Dendritic cell treated with granulocyte-macrophage colony-stimulating factor and Interleukin-4, amounts not matched to agents 40 ng/mL and 50 ng/mL, for 4 days (primary cell): ENCODE results near the gene PPP2R2D.

Source experiments
- H3K27ac Mint-ChIP-seq: one replicate; pipeline ENCODE4 v1.8.0; 2022; ENCODE audit warnings: mild to moderate bottlenecking, mixed read lengths
- H3K27me3 Mint-ChIP-seq: one replicate; pipeline ENCODE4 v1.8.0; 2022; ENCODE audit warnings: mild to moderate bottlenecking, mixed read lengths
- H3K36me3 Mint-ChIP-seq: one replicate; pipeline ENCODE4 v1.8.0; 2022; ENCODE audit warnings: low read depth, mixed read lengths
- H3K4me1 Mint-ChIP-seq: one replicate; pipeline ENCODE4 v1.8.0; 2022; ENCODE audit warnings: low read depth, mixed read lengths
- H3K4me3 Mint-ChIP-seq: one replicate; pipeline ENCODE4 v1.8.0; 2022; ENCODE audit warnings: mild to moderate bottlenecking, moderate library complexity, mixed read lengths
- H3K9me3 Mint-ChIP-seq: one replicate; pipeline ENCODE4 v1.8.0; 2022; ENCODE audit warnings: mixed read lengths
- intact Hi-C: fragments of 100-400 bp; cut with micrococcal nuclease; formaldehyde crosslinking; loops from one replicate; pipeline ENCODE4 v1.15.0; 2022

PPP2R2D gene

DNA sequence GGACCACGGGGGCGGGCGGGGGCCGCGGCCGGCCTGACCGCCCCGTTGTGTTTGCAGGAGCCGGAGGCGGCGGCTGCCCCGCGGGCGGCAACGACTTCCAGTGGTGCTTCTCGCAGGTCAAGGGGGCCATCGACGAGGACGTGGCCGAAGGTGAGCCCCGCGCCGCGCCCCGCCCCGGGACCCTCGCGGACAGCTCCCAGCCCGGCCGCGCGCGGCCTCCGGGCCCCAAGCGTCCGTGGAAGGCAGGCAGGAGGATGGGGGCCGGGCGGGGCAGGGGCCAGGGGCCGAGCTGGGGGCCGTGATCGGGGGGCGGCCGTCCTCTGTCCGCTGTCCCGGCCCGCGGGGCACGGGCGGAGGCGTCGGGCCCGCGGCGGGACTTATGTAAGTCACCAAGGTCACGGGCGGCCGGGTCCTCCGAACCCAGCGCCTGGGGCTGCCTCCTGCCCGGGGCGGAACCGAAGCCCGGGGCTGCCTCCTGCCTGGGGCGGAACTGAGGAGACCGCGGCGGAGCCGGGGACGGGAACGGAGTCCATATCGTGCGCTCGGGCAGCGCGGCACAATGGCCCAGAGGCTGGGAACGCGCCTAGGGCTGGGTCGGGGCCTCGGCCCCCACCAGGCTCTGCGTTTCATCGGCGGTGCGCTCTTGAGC is 497 bp downstream of the PPP2R2D start:
- intact Hi-C loops: loop anchor here (1.0 to 5.0 kb wide), 2 partner anchors 81 to 121 kb away; no protein-coding TSS in a partner anchor

DNA sequence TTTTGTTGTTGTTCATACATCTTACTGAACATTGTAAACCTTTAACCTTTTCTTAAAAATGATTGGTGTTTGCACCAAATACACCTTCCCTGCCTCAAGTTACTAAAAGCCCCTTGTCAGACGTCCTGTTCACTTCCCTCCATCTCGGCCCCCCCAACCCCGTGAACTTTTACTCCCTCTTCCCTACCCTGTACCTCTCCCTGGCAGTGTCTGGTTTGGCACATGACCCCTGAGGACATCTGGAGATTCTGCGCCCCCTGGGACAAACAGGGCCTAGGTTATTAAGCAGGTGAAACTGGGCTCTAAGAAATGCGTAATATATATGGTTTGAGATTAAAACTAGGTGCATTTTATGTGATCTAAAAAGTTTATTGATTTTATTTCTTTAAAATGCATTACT is 1.4 kb downstream of the PPP2R2D start:
- Mint-ChIP-seq H3K4me3 (peak overlapping the region; percentile 78), H3K9me3 (no peaks in the 10 kb centered on the region), H3K4me1 (peaks cover 54% of the 10 kb centered on the region), H3K36me3 (peaks cover 30% of the 10 kb centered on the region), H3K27ac (peak overlapping the region; percentile 79), H3K27me3 (peaks cover 19% of the 10 kb centered on the region)
- intact Hi-C loops: loop anchor here (5.0 kb wide), 1 partner anchor 120 kb away; no protein-coding TSS in a partner anchor

More for the DNA sequence above, 497 bp downstream of the PPP2R2D start:
- Mint-ChIP-seq H3K4me1 (peaks cover 51% of the 10 kb centered on the region), H3K27me3 (peaks cover 20% of the 10 kb centered on the region), H3K9me3 (no peaks in the 10 kb centered on the region), H3K27ac (peak overlapping the region; percentile 79), H3K4me3 (peak overlapping the region; percentile 78), H3K36me3 (peaks cover 26% of the 10 kb centered on the region)

DNA sequence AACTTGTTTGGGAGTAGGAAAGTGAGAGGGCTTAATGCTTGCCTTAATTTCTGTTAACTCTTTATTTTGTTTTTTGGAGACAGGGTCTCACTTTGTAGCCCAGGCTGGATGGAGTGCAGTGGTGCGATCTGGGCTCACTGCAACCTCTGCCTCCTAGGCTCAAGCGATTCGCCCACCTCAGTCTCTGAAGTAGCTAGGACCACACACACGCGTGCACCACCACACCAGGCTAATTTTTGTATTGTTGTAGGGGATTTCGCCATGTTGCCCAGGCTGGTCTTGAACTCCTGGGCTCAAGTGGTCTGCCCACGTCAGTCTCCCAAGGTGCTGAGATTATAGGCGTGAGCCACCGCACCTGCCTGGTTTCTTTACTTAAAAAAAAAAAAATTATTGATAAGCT is 1.9 kb downstream of the PPP2R2D start:
- no peaks in the 10 kb centered on the region for H3K9me3 Mint-ChIP-seq
- H3K4me1 Mint-ChIP-seq: peaks cover 54% of the 10 kb centered on the region
- no peak overlapping the region for H3K4me3 Mint-ChIP-seq
- H3K27me3 Mint-ChIP-seq: peaks cover 17% of the 10 kb centered on the region
- H3K27ac Mint-ChIP-seq: peak overlapping the region; percentile 79
- peaks cover 30% of the 10 kb centered on the region for H3K36me3 Mint-ChIP-seq
- intact Hi-C loops: loop anchor here (5.0 kb wide), 1 partner anchor 120 kb away; no protein-coding TSS in a partner anchor

DNA sequence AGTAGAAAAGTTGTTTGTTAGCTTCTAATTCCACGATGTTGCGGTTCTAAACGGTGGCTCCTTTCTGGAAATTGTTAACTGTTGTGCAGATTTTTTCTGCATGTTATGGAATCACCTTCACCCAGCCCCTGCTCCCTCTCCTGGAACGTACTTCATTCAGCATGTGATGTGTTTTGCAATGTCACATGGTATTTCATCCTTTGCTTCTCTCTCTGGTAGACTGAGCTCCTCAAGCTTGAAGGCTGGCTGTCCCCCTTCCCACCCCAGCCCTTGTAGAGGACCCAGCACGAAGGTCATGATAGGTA is 4.4 kb downstream of the PPP2R2D start:
- Mint-ChIP-seq H3K9me3 (no peaks in the 10 kb centered on the region), H3K36me3 (peaks cover 52% of the 10 kb centered on the region), H3K27me3 (no peaks in the 10 kb centered on the region), H3K27ac (no peak overlapping the region), H3K4me1 (peaks cover 59% of the 10 kb centered on the region), H3K4me3 (no peak overlapping the region)
- intact Hi-C loops: no loop called here

DNA sequence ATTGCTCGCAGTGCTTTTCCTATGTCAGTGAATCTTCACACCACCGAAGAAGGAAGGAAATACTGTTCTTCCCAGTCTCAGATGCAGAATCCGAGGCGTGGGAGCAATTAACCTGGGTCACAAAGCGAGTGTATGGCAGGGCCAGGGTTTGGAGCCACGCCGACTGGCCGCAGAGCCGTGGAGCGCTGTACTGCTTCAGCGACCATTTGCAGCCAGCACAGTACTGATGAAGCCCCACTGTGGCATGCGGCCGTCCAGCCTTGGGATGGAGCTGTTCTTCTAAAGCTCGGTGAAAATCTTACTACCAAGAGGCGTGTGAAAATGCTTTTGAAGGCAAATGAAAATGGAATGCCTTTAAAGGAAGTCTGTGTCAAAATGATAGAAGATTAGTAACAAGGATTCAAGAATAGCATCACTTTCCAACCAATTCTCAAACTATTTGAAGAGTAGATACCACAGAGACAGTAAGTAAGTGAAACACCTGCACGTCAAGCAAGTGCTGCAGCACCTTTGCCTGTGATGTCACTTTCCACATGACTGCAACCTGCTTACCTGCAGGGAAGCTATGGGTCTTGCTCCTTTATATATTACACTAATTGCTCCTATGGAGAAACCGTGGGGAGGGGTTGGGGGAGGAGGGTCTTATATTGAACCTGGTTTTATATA is 4.9 kb downstream of the PPP2R2D start:
- Mint-ChIP-seq H3K27me3 (no peaks in the 10 kb centered on the region), H3K36me3 (peaks cover 54% of the 10 kb centered on the region), H3K9me3 (no peaks in the 10 kb centered on the region), H3K4me1 (peaks cover 58% of the 10 kb centered on the region), H3K4me3 (no peak overlapping the region), H3K27ac (no peak overlapping the region)
- intact Hi-C loops: no loop called here

DNA sequence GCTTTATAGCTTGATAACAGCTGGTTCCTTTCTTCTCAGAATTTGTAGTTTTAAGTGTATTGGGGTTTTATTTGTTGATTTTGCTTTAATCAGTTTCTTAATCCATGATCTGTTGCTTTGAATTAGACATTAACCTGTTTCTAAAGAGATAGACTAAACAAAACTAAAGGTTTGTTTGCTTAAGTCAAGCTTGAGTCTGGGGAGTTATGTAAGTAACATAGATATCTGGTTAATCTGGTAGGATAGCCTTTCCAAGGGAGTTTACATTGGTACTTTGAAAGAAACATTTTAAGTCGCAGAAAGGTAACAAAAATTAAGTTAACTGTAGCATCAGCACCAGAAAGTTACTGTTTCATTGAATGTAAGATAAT is 5.4 kb downstream of the PPP2R2D start:
- Mint-ChIP-seq H3K4me3 (no peak overlapping the region), H3K27ac (no peak overlapping the region), H3K27me3 (no peaks in the 10 kb centered on the region), H3K36me3 (peaks cover 58% of the 10 kb centered on the region), H3K4me1 (peaks cover 58% of the 10 kb centered on the region), H3K9me3 (no peaks in the 10 kb centered on the region)
- intact Hi-C loops: no loop called here

DNA sequence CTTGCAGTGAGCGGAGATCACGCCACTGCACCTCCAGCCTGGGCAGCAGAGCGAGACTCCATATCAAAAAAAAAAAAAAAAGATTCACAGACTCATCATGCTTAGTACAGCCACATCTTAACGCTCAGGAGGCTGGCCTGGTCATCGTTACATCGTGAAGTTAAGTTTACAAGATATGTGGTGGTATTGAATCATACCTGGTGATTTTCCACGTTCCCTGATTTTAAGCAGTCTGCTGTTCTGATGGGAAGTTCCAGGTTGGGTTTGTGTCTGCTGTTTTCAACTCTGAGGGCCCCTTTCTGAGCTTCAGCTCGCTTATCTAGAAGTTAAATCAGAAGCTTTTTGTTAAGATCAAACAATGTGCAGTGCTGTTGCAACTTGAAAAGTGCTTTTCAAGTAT is 6.9 kb downstream of the PPP2R2D start:
- Mint-ChIP-seq H3K27me3 (no peaks in the 10 kb centered on the region), H3K4me1 (peaks cover 48% of the 10 kb centered on the region), H3K36me3 (peaks cover 72% of the 10 kb centered on the region), H3K27ac (no peak overlapping the region), H3K9me3 (no peaks in the 10 kb centered on the region), H3K4me3 (no peak overlapping the region)
- intact Hi-C loops: no loop called here

DNA sequence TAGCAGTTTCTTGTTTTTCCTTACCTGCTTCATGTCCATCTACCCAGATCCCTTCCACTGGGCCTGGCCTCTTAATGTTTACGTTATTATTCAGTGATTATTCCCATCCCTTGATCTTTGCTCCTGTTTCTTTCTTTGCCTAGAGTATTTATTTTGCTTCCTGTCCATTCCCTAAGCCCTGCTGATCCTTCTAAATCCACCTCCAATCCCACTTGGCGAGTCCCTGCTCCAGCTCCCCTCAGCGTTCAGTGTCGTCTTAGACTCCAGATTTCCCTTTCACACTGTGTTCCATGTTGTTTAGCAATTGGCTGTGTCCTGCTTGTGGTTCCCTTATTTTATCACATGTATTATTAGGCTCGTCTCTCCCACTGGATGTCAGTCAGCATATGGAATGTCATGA is 7.3 kb downstream of the PPP2R2D start:
- H3K27ac Mint-ChIP-seq: no peak overlapping the region
- intact Hi-C loops: no loop called here
- no peaks in the 10 kb centered on the region for H3K9me3 Mint-ChIP-seq
- H3K36me3 Mint-ChIP-seq: peaks cover 77% of the 10 kb centered on the region
- H3K27me3 Mint-ChIP-seq: no peaks in the 10 kb centered on the region
- H3K4me3 Mint-ChIP-seq: no peak overlapping the region
- peaks cover 46% of the 10 kb centered on the region for H3K4me1 Mint-ChIP-seq

DNA sequence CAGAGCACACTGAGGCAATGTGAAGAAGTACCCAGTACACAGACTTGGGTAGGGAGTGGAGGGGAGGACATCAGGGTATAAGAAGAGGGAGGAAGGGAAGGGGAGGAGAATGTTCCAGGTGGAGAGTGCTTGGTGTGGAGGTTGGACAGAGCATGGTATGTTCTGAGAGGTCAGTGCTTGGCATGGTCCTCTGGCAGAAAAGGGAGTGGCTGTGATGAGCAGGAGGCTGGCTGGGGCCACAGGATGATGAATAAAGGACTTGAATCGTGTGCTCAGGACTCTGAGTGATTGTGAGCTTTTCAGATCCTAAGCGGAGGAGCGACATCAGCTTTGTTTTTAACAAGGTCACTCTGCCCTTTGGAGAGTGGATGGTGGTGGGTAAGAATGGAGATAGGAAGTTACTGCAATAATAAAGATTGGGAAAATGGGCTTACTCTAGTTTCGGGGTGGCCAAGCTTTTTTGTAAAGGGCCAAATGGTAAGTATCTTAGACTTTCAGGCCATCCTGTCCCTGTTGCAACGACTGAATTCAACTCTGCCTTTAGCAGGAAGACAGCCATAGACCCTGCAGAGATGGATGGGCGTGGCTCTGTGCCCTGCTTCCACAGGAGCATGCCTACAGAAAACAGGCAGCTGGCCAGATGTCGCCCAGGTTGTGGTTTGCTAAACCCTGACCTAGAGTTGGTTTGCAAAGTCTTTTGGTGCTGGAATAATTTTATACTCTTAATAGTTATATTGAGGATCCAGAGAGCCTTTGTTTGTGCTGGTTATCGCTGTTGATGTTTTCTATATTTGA is 8.4 kb downstream of the PPP2R2D start:
- peaks cover 79% of the 10 kb centered on the region for H3K36me3 Mint-ChIP-seq
- peaks cover 38% of the 10 kb centered on the region for H3K4me1 Mint-ChIP-seq
- H3K27ac Mint-ChIP-seq: no peak overlapping the region
- intact Hi-C loops: no loop called here
- no peaks in the 10 kb centered on the region for H3K27me3 Mint-ChIP-seq
- no peaks in the 10 kb centered on the region for H3K9me3 Mint-ChIP-seq
- H3K4me3 Mint-ChIP-seq: no peak overlapping the region

DNA sequence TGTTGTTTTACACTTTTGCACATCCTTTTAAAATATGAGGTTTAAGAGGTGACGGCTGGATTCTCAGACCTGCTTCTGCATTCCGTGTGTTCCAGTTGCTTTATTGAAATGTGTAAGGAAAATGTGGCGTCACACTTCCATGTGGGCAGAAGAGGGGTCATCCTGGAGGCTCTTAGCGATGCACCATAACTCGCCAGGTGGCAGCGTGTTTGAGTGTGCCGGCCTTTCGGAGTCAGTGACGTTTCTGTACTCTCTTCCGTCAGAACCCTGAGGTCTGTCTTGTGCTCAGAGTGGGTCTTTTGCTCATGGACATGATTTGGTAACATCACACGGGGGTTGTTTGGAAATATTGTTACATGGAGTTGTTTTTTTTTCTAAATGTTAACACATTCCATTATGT is 9.1 kb downstream of the PPP2R2D start:
- intact Hi-C loops: no loop called here
- peaks cover 80% of the 10 kb centered on the region for H3K36me3 Mint-ChIP-seq
- H3K4me3 Mint-ChIP-seq: no peak overlapping the region
- H3K9me3 Mint-ChIP-seq: no peaks in the 10 kb centered on the region
- H3K27ac Mint-ChIP-seq: no peak overlapping the region
- no peaks in the 10 kb centered on the region for H3K27me3 Mint-ChIP-seq
- peaks cover 31% of the 10 kb centered on the region for H3K4me1 Mint-ChIP-seq

DNA sequence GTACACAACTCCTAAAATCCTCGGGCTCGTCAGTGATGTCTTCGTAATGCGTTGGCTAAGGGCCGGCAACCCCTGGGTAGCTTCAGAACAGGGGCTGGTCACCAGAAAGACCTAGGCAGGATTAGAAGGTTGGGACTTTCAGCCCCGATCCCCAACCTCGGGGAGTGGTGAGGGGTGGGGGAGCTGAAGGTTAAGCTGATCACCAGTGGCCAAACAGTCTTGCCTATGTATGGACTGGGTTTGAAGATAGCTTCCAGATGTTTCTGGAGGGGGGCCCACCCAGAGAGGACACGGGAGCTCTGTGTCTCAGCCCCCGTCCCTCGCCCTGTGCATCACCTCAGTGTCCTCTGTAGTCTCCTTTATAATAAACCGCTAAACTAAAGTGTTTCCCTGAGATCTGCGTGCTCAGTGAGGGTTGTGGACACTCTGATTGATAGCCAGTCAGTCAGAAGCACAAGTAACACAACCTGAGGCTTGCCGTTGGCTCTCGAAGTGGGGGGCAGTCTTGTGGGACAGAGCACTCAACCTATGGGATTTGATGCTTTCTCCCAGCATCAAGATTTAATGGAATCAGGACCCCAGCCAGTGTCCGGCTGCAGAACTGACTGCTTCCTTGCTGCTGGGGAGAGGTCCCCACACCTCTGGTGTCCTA is 10.0 kb downstream of the PPP2R2D start:
- H3K27me3 Mint-ChIP-seq: no peaks in the 10 kb centered on the region
- H3K4me3 Mint-ChIP-seq: no peak overlapping the region
- H3K27ac Mint-ChIP-seq: no peak overlapping the region
- intact Hi-C loops: no loop called here
- peaks cover 27% of the 10 kb centered on the region for H3K4me1 Mint-ChIP-seq
- peaks cover 72% of the 10 kb centered on the region for H3K36me3 Mint-ChIP-seq
- H3K9me3 Mint-ChIP-seq: no peaks in the 10 kb centered on the region

DNA sequence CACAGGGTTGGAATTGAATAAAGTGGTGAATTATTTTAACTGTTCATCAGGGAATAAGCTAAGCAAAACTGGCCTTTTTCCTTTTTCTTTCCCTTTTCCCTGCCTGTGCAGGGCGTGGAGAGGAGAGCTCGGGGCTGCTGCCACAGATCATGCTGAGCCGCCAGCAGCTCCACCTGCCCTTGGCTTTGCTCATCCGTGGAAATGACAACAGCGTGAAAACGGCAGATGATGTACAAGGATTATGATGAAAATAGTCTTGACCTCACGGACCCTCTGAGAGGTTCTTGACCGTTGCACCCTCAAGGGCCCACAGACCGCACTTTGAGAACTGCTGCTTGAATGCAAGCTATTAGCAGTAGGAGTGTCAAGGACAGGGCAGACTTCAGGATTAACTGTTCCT is 10.6 kb downstream of the PPP2R2D start:
- no peak overlapping the region for H3K4me3 Mint-ChIP-seq
- peaks cover 22% of the 10 kb centered on the region for H3K4me1 Mint-ChIP-seq

DNA sequence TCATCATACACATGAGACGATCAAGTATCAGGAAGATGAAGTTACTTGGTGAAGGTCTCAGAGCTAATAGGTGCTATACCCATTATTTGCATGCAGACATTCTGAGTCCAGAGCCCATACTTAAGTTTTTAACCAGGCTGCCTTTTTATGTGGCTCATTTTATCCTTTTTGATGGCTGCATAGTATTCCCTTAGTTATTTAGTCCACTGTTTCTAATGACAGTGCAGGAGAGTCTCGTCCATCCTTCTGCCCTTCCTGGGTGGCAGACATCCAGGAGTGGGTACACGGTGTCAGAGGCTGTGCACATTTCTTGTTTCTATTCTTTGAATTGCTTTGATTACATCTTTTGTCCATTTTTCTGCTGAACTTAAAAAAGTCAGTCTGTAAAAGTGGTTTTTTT is 11.8 kb downstream of the PPP2R2D start:
- H3K27me3 Mint-ChIP-seq: no peaks in the 10 kb centered on the region
- H3K9me3 Mint-ChIP-seq: peaks cover 15% of the 10 kb centered on the region
- intact Hi-C loops: no loop called here
- H3K4me1 Mint-ChIP-seq: peaks cover 31% of the 10 kb centered on the region
- H3K36me3 Mint-ChIP-seq: peaks cover 62% of the 10 kb centered on the region
- no peak overlapping the region for H3K27ac Mint-ChIP-seq
- H3K4me3 Mint-ChIP-seq: no peak overlapping the region

More for the DNA sequence above, 10.6 kb downstream of the PPP2R2D start:
- no peak overlapping the region for H3K27ac Mint-ChIP-seq
- peaks cover 3% of the 10 kb centered on the region for H3K9me3 Mint-ChIP-seq
- intact Hi-C loops: no loop called here
- peaks cover 66% of the 10 kb centered on the region for H3K36me3 Mint-ChIP-seq
- no peaks in the 10 kb centered on the region for H3K27me3 Mint-ChIP-seq

DNA sequence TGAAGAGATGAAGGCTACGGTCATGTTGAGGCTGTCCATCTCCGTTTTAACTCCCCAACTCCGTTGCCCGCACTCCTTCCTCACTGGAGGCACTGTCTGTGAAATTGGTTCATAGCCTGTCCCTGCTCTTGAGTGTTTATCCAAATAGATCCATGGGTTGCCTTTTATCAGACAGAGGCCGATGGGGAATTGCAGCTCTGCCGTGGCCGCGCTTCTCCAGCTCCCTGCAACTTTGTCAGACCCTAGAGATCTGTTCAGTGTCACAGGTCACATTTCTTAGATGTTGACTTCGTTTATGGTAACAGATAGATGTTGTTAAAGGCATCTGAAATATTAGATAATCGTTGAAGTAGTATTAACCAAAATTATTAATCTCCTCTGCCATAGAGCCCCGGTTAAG is 14.7 kb downstream of the PPP2R2D start:
- H3K4me1 Mint-ChIP-seq: peaks cover 45% of the 10 kb centered on the region
- H3K9me3 Mint-ChIP-seq: peaks cover 33% of the 10 kb centered on the region
- H3K27ac Mint-ChIP-seq: no peak overlapping the region
- intact Hi-C loops: no loop called here
- H3K36me3 Mint-ChIP-seq: peaks cover 65% of the 10 kb centered on the region
- H3K27me3 Mint-ChIP-seq: no peaks in the 10 kb centered on the region
- no peak overlapping the region for H3K4me3 Mint-ChIP-seq
